Erythroblast (primary cell): Measurements from ENCODE around the gene KMT2C.

Experiments
- GATA1 ChIP-seq: IDR thresholded peaks from 2 replicates; pipeline ENCODE4 v1.6.1; 2011; ENCODE audit warnings: low read depth, mild to moderate bottlenecking, control low read depth, low read length, moderate library complexity
- POLR2A ChIP-seq: IDR thresholded peaks from 2 replicates; pipeline ENCODE4 v1.6.1; 2011; ENCODE audit warnings: mild to moderate bottlenecking, low read length

DNA sequence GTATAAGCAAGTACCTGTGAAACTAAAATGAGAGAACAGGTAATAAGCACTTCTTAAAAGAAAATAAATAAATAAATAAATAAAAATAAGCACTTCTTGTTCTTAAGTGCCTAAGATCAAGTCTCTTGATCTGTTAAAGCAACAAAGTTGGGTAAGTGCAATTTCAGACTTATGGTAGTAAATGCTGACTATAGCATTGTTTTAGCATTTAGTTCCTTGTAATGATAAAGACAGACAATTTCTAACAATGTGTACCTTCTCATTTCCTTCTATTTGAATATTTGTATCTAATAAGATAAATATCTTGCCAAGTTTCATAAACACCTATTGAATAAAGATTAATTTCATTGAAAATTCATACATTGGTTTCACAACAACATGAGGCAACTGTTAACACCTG lies 323.0 kb downstream of the KMT2C start:
- TF ChIP-seq POLR2A: no peak
- TF ChIP-seq GATA1: no peak
